Right lobe of liver (tissue), 6 donors: ENCODE measurements around the gene ALG3. TPM values are rescaled to one million over a fixed set of nuclear protein-coding genes. Genes with fewer than 3 reads are reported as not detected.

Experiments
- ATAC-seq, 4 donors: fragments of 200-7000 bp; cut with Tn5 transposase; one replicate each; pipeline ENCODE4 v1.9.1; 2020; ENCODE audit warnings: mild to moderate bottlenecking in 4 of 4, moderate library complexity in 4 of 4
- DNase-seq, 3 donors: peaks; one replicate each; pipeline ENCODE4 v3.0.0-alpha.2; 2020
- H3K27ac ChIP-seq, 3 donors: fragments of 200-600 bp; one replicate each; pipeline ENCODE4 v1.8.0; 2022
- H3K27me3 ChIP-seq, 2 donors: fragments of 200-600 bp; one replicate each; pipeline ENCODE4 v1.8.0; 2022
- H3K36me3 ChIP-seq, 4 donors: fragments of 200-600 bp; sonication (generic) in 1 of 4; one replicate each; pipeline versions ENCODE4 v1.5.1 to v1.8.0; 2017 to 2022; ENCODE audit warnings: control low read depth in 1 of 4
- H3K4me1 ChIP-seq, 4 donors: fragments of 200-600 bp; sonication (generic) in 1 of 4; one replicate each; pipeline versions ENCODE4 v1.5.1 to v1.8.0; 2017 to 2022; ENCODE audit warnings: control low read depth in 1 of 4
- H3K4me3 ChIP-seq, 3 donors: fragments of 200-600 bp; one replicate each; pipeline ENCODE4 v1.8.0; 2022
- H3K9me3 ChIP-seq, 4 donors: fragments of 200-600 bp; sonication (generic) in 1 of 4; one replicate each; pipeline versions ENCODE4 v1.5.1 to v1.8.0; 2017 to 2022; ENCODE audit warnings: control low read depth in 1 of 4
- CTCF ChIP-seq, 4 donors: fragments of 200-600 bp in 3 of 4; fragments of 450-650 bp in 1 of 4; IDR thresholded peaks; one replicate each; pipeline versions ENCODE4 v1.5.1 to v1.8.0; 2016 to 2022; ENCODE audit warnings: antibody characterized with exemption in 4 of 4, mild to moderate bottlenecking in 2 of 4
- POLR2A ChIP-seq: fragments of 450-650 bp; IDR thresholded peaks from one replicate; pipeline ENCODE4 v1.6.1; 2017; ENCODE audit warnings: antibody characterized with exemption, mild to moderate bottlenecking
- WGBS: methylation state at CpG from one replicate; pipeline ENCODE4 v1.1.6; 2018; ENCODE audit warnings: low coverage, low lambda C conversion rate; ENCODE audit not compliant: insufficient coverage; ENCODE audit errors: missing lambda C conversion rate; 5-methylcytosine and 5-hydroxymethylcytosine counted together
- intact Hi-C, 2 donors: fragments of 100-400 bp; cut with DNase I; formaldehyde crosslinking; loops; one replicate each; pipeline versions ENCODE4 v1.11.2 to v1.14.1; 2022
- total RNA-seq, 6 experiments: library from RNA; depleted of rRNA in 2 of 6; stranded (reverse); fragments of >200 nt in 2 of 6; fragmentation: NEBNext Ultra II Directional in 3 of 6; extraction: Animal tissue kit (Norgen Biotek cat#: 25700) in 3 of 6; gene quantifications; one replicate each; pipeline versions ENCODE4 v1.1.0 to v1.2.4, GENCODE V29; 2016 to 2023
- donor health status: DM: no; HTN: yes; CAD: no.
- donor health status: DM: no; HTN: no; CAD: no.
- donor health status: DM: no; HTN: no; CAD: no.
- donor health status: DM: no; HTN: yes; CAD: no.
- donor health status: DM: no; HTN: yes; CAD: no.

Gene ALG3
- total RNA-seq, 6 experiments from 2014 or later = 29.3 to 130 (median 35.5) TPM

- H3K27me3 ChIP-seq = no peaks in the 10 kb centered on the region
- H3K4me3 ChIP-seq = peak within 1 kb of the TSS; percentile 33 to 42 (median 41)
- H3K36me3 ChIP-seq = no peaks in the 10 kb centered on the region
- no peaks in the 10 kb centered on the region for H3K9me3 ChIP-seq
- intact Hi-C loops = no loop called here
- no peak for TF ChIP-seq CTCF (IDR thresholded peaks at IDR 0.05)
- no peak for TF ChIP-seq POLR2A
- H3K4me1 ChIP-seq = peaks cover 0 to 19% (median 0%) of the 10 kb centered on the region in 4 donors
- no peak within 1 kb of the TSS for H3K27ac ChIP-seq
- peak; percentile 75 to 90 (median 79) for DNase-seq
- ATAC-seq = peak; percentile 78 to 94 (median 90)
- 0% methylated on average over 9 of the region's 67 CpGs for WGBS
Observed at GRCh38 chr3:184261270-184261853, 12.6 kb upstream of the ALG3 start, which contains the start of gene CAMK2N2. Gene CAMK2N2 (minus strand): TSS chr3:184261553. CDS start chr3:184261285, 268 bp downstream.

GRCh38 chr3:184260724-184261269 lies 12.0 kb upstream of the ALG3 start:
- no peaks in the 10 kb centered on the region for H3K27me3 ChIP-seq
- no peak overlapping the region for H3K27ac ChIP-seq
- peak in 1 of 3 donors; percentile 45 for DNase-seq
- H3K4me1 ChIP-seq = peaks cover 0 to 19% (median 0%) of the 10 kb centered on the region in 4 donors
- no peaks in the 10 kb centered on the region for H3K36me3 ChIP-seq
- H3K9me3 ChIP-seq = no peaks in the 10 kb centered on the region
- no peak for ATAC-seq
- H3K4me3 ChIP-seq = peak overlapping the region in 2 of 3 donors; percentile 32 to 42
- intact Hi-C loops = no loop called here
- WGBS = 2% methylated on average over 12 of the region's 49 CpGs
- TF ChIP-seq POLR2A (no peak), CTCF (IDR thresholded peaks at IDR 0.05) (no peak)

- Histone ChIP-seq H3K9me3 (no peaks in the 10 kb centered on the region), H3K27me3 (no peaks in the 10 kb centered on the region), H3K27ac (no peak overlapping the region), H3K4me3 (no peak overlapping the region), H3K36me3 (no peaks in the 10 kb centered on the region), H3K4me1 (peaks cover 0 to 19% (median 0%) of the 10 kb centered on the region in 4 donors)
- DNase-seq (peak in 1 of 3 donors; percentile 45), ATAC-seq (peak; percentile 30 to 74 (median 41))
- 4% methylated on average over 10 of the region's 91 CpGs for WGBS
- TF ChIP-seq POLR2A (no peak), CTCF (IDR thresholded peaks at IDR 0.05) (no peak)
- intact Hi-C loops = no loop called here
Observed at GRCh38 chr3:184259878-184260723, 11.3 kb upstream of the ALG3 start.

GRCh38 chr3:184259396-184259877 lies 10.7 kb upstream of the ALG3 start:
- H3K36me3 ChIP-seq = no peaks in the 10 kb centered on the region
- no peak overlapping the region for H3K27ac ChIP-seq
- ATAC-seq (peak in 1 of 4 donors; percentile 5), DNase-seq (no peak)
- TF ChIP-seq CTCF (IDR thresholded peaks at IDR 0.05) (no peak), POLR2A (no peak)
- WGBS = 52% methylated on average over 8 of the region's 28 CpGs
- intact Hi-C loops = no loop called here
- H3K4me1 ChIP-seq = peaks cover 0 to 19% (median 0%) of the 10 kb centered on the region in 4 donors
- no peaks in the 10 kb centered on the region for H3K9me3 ChIP-seq
- H3K4me3 ChIP-seq = no peak overlapping the region
- no peaks in the 10 kb centered on the region for H3K27me3 ChIP-seq
